ENCODE data around the gene CBY2.
"Not testable (repeated sequence)": the region's sequence is repeated elsewhere in the genome, so short reads cannot be mapped to it uniquely, and the experiment has no call there.

The CBY2 gene

GRCh38 chr13:45748941-45749759, 47.0 kb downstream of the CBY2 start:
- Histone ChIP-seq H3K27me3 (peaks cover 9% of the 10 kb centered on the region), H3K9me3 (no peaks in the 10 kb centered on the region)
- no peak for TF ChIP-seq CTCF (IDR thresholded peaks at IDR 0.05)

GRCh38 chr13:45750566-45750965, 48.4 kb downstream of the CBY2 start:
- Histone ChIP-seq H3K4me1 (ENCODE audit: control insufficient read depth in 1 of 2, insufficient read depth in 1 of 2, low read depth in 1 of 2, low read length in 1 of 2) (peaks cover 0 to 4% of the 10 kb centered on the region in 2 experiments), H3K9me3 (no peaks in the 10 kb centered on the region), H3K4me3 (ENCODE audit: low read depth in 1 of 2, low read length in 1 of 2) (no peak overlapping the region), H3K27ac (no peak overlapping the region), H3K27me3 (peaks cover 6% of the 10 kb centered on the region), H3K36me3 (no peaks in the 10 kb centered on the region)
- no peak for TF ChIP-seq CTCF (IDR thresholded peaks at IDR 0.05)

More at GRCh38 chr13:45748941-45749759, 47.0 kb downstream of the CBY2 start:
- Histone ChIP-seq H3K27ac (no peak overlapping the region), H3K4me3 (ENCODE audit: low read depth in 1 of 2, low read length in 1 of 2) (no peak overlapping the region), H3K36me3 (no peaks in the 10 kb centered on the region), H3K4me1 (ENCODE audit: control insufficient read depth in 1 of 2, insufficient read depth in 1 of 2, low read depth in 1 of 2, low read length in 1 of 2) (peaks cover 0 to 4% of the 10 kb centered on the region in 2 experiments)

GRCh38 chr13:45751885-45752284, 49.8 kb downstream of the CBY2 start:
- no peak for TF ChIP-seq CTCF (IDR thresholded peaks at IDR 0.05)
- Histone ChIP-seq H3K36me3 (no peaks in the 10 kb centered on the region), H3K4me3 (ENCODE audit: low read depth in 1 of 2, low read length in 1 of 2) (no peak overlapping the region), H3K27ac (no peak overlapping the region), H3K9me3 (no peaks in the 10 kb centered on the region), H3K4me1 (ENCODE audit: control insufficient read depth in 1 of 2, insufficient read depth in 1 of 2, low read depth in 1 of 2, low read length in 1 of 2) (peaks cover 0 to 4% of the 10 kb centered on the region in 2 experiments), H3K27me3 (peaks cover 6% of the 10 kb centered on the region)

GRCh38 chr13:45752510-45752909, 50.4 kb downstream of the CBY2 start:
- Histone ChIP-seq H3K4me1 (ENCODE audit: control insufficient read depth in 1 of 2, insufficient read depth in 1 of 2, low read depth in 1 of 2, low read length in 1 of 2) (peaks cover 0 to 4% of the 10 kb centered on the region in 2 experiments), H3K9me3 (no peaks in the 10 kb centered on the region), H3K27ac (no peak overlapping the region), H3K4me3 (ENCODE audit: low read depth in 1 of 2, low read length in 1 of 2) (no peak overlapping the region), H3K36me3 (no peaks in the 10 kb centered on the region), H3K27me3 (peaks cover 6% of the 10 kb centered on the region)
- no peak for TF ChIP-seq CTCF (IDR thresholded peaks at IDR 0.05)

GRCh38 chr13:45756498-45756897, 54.4 kb downstream of the CBY2 start:
- H3K36me3 ChIP-seq; H3K27me3 ChIP-seq; H3K9me3 ChIP-seq; H3K27ac ChIP-seq; H3K4me1 ChIP-seq (ENCODE audit: control insufficient read depth in 1 of 2, insufficient read depth in 1 of 2, low read depth in 1 of 2, low read length in 1 of 2); H3K4me3 ChIP-seq (ENCODE audit: low read depth in 1 of 2, low read length in 1 of 2): not testable (repeated sequence)

GRCh38 chr13:45757589-45757988, 55.5 kb downstream of the CBY2 start:
- H3K4me3 ChIP-seq (ENCODE audit: low read depth in 1 of 2, low read length in 1 of 2); H3K4me1 ChIP-seq (ENCODE audit: control insufficient read depth in 1 of 2, insufficient read depth in 1 of 2, low read depth in 1 of 2, low read length in 1 of 2); H3K27ac ChIP-seq; H3K9me3 ChIP-seq; H3K36me3 ChIP-seq: not testable (repeated sequence)
- H3K27me3 ChIP-seq, result peaks cover 15% of the 10 kb centered on the region
